ENCODE data around the gene WDR7. TPM values are rescaled to one million over a fixed set of nuclear protein-coding genes. Genes with fewer than 3 reads are reported as not detected.

Gene WDR7
- total RNA-seq (10 to 100 TPM; 32.9 to 42.7 TPM), polyA plus RNA-seq (1 to 10 TPM; 3.7 to 5.0 TPM)
- long read RNA-seq, donor 1 = 0 reads
- long read RNA-seq, donor 2 = 0 reads
- long read RNA-seq, donor 3 = 0 reads
- long read RNA-seq, donor 4 = 0 reads
- long read RNA-seq, donor 5 = 0 reads

DNA sequence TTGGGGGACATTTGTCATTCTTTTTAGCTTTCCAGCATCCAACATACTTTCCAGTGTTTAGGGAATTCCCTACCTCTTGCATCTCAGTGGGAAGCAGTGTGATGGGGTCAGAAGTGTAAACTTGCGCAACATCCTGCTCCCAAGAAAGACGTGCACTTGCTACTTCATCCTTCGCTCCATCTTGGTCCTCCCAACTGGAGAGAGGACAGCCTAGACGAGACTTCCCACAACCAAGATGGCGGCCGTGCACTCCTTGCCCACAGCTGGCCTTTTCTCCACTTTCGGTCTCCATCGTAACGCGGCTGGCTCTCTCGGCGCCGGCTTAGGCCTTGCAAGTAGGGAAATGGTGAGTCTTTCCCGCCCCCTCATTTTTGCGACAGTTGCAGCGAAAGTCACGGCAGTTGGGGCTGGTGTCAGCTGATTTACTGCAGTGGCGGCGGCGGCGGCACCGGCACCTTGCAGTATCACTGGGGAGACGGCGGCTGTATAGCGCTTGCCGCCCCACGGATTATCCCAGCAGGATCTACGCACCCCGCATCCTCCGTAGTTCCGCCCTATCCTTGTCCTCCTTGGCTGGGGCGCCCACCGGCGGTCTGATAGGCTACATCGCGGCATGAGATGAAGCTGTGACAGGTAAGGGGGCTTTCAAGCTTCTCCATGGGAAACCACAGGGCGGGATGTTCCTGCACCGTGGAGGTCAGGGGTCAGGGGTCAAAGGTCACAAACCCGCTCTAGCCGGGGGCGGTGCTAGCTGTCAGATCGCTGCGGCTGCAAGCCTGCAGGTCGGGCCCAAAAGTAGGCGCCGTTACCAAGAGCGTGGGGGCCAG lies at the start of gene WDR7:
Gene WDR7 (plus strand): TSS at position 416 of the 827 bp plus-strand sequence. CDS start 21,157 bp downstream, outside the sequence.
- peaks cover 0 to 2% (median 0%) of the 10 kb centered on the region in 4 donors for H3K36me3 ChIP-seq (ENCODE audit: control insufficient read depth in 4 of 4, insufficient read depth in 4 of 4, low read length in 4 of 4)
- H3K9me3 ChIP-seq (ENCODE audit: control insufficient read depth in 4 of 4, insufficient read depth in 3 of 4, low read length in 3 of 4) = no peaks in the 10 kb centered on the region
- peaks cover 0 to 9% (median 3%) of the 10 kb centered on the region in 5 donors for H3K4me1 ChIP-seq (ENCODE audit: control insufficient read depth in 5 of 5, insufficient read depth in 5 of 5, low read length in 5 of 5)
- H3K27me3 ChIP-seq (ENCODE audit: control insufficient read depth in 3 of 3, insufficient read depth in 3 of 3, low read length in 2 of 3) = no peaks in the 10 kb centered on the region
- peak within 1 kb of the TSS; percentile 86 for H3K4me3 ChIP-seq
- peak within 1 kb of the TSS; percentile 85 to 93 for H3K27ac ChIP-seq (ENCODE audit: low read depth in 1 of 2, low read length in 1 of 2)
- peak within 1 kb of the TSS; percentile 37 to 80 for H3K9ac ChIP-seq (ENCODE audit: insufficient read depth in 1 of 2, low read length in 2 of 2)
- TF ChIP-seq, protein P1, sequence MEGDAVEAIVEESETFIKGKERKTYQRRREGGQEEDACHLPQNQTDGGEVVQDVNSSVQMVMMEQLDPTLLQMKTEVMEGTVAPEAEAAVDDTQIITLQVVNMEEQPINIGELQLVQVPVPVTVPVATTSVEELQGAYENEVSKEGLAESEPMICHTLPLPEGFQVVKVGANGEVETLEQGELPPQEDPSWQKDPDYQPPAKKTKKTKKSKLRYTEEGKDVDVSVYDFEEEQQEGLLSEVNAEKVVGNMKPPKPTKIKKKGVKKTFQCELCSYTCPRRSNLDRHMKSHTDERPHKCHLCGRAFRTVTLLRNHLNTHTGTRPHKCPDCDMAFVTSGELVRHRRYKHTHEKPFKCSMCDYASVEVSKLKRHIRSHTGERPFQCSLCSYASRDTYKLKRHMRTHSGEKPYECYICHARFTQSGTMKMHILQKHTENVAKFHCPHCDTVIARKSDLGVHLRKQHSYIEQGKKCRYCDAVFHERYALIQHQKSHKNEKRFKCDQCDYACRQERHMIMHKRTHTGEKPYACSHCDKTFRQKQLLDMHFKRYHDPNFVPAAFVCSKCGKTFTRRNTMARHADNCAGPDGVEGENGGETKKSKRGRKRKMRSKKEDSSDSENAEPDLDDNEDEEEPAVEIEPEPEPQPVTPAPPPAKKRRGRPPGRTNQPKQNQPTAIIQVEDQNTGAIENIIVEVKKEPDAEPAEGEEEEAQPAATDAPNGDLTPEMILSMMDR (IDR thresholded peaks at IDR 0.05; ENCODE audit: control extremely low read depth, extremely low read depth) = no peak
- peak; percentile 99 for ATAC-seq (ENCODE audit: insufficient read depth, low FRiP score)
- WGBS, 2 donors = 0 to 1% methylated on average over 47 of the region's 47 CpGs
- DNase-seq = peak; percentile 97 to 98 (median 98)

DNA sequence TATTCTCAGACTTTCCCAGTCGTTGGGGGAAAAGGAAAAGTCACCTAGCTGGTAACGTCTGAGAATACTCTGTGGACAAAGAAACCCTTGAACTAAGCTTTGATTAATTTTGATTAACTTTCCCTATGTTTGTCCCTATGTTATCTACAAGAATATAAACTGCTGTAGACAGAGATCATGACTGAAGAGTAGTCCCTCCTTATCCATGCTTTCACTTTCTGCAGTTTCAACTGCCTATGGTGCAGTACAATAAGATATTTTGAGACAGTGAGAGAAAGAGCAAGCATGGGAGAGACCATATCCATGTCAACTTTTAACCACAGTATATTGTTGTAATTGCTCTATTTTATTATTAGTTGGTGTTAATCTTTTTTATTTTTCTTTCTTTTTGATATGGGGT lies 44.5 kb upstream of the WDR7 start:
- no peak for ATAC-seq (ENCODE audit: insufficient read depth, low FRiP score)
- WGBS, 2 donors = 95 to 96% methylated on average over 2 of the region's 2 CpGs
- Histone ChIP-seq H3K9me3 (ENCODE audit: control insufficient read depth in 4 of 4, insufficient read depth in 3 of 4, low read length in 3 of 4) (no peaks in the 10 kb centered on the region), H3K4me1 (ENCODE audit: control insufficient read depth in 5 of 5, insufficient read depth in 5 of 5, low read length in 5 of 5) (no peaks in the 10 kb centered on the region), H3K36me3 (ENCODE audit: control insufficient read depth in 4 of 4, insufficient read depth in 4 of 4, low read length in 4 of 4) (peaks cover 15 to 28% (median 19%) of the 10 kb centered on the region in 4 donors), H3K4me3 (no peak overlapping the region), H3K9ac (ENCODE audit: insufficient read depth in 1 of 2, low read length in 2 of 2) (no peak overlapping the region), H3K27ac (ENCODE audit: low read depth in 1 of 2, low read length in 1 of 2) (no peak overlapping the region), H3K27me3 (ENCODE audit: control insufficient read depth in 3 of 3, insufficient read depth in 3 of 3, low read length in 2 of 3) (no peaks in the 10 kb centered on the region)
- DNase-seq = no peak
- TF ChIP-seq, protein P1 (IDR thresholded peaks at IDR 0.05; ENCODE audit: control extremely low read depth, extremely low read depth) = no peak

DNA sequence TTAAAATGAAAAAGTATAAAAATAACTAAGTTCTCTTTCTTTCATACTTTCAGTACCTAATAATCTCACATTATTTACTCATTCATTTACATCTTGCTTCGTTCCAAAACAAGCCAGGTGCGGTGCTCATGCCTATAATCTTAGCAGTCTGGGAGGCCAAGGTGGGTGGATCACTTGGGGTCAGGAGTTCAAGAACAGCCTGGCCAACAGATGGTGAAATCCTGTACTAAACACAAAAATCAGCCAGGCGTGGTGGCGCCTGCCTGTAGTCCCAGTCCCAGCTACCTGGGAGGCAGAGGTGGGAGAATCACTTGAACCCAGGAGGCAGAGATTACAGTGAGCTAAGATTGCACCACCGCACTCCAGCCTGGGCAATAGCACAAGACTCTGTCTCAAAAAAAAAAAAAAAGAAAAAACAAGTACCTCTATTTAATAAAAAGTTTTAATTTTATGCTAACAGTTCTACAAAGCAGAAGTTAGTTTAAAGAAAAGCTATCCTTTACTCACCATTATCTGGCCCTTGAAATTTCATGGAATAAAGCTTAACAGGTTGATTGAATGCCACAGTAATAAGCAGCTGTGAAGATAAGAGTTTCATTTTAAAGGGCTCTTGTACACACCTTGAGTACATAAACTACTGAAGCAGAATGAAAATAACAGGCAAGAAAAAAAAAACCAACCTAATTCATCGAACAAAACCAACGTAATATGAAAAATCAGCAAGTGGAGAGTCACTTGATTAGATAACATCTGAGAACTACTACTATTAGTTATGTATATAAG lies 35.2 kb upstream of the WDR7 start:
- WGBS, 2 donors = 63 to 81% methylated on average over 7 of the region's 7 CpGs
- Histone ChIP-seq H3K36me3 (ENCODE audit: control insufficient read depth in 4 of 4, insufficient read depth in 4 of 4, low read length in 4 of 4) (peaks cover 18 to 32% (median 25%) of the 10 kb centered on the region in 4 donors), H3K27ac (ENCODE audit: low read depth in 1 of 2, low read length in 1 of 2) (no peak overlapping the region)

More for the DNA sequence above, 35.2 kb upstream of the WDR7 start:
- peak in 1 of 3 donors; percentile 13 for DNase-seq
- TF ChIP-seq, protein P1 (IDR thresholded peaks at IDR 0.05; ENCODE audit: control extremely low read depth, extremely low read depth) = no peak
- Histone ChIP-seq H3K9me3 (ENCODE audit: control insufficient read depth in 4 of 4, insufficient read depth in 3 of 4, low read length in 3 of 4) (no peaks in the 10 kb centered on the region), H3K9ac (ENCODE audit: insufficient read depth in 1 of 2, low read length in 2 of 2) (no peak overlapping the region), H3K4me3 (no peak overlapping the region), H3K27me3 (ENCODE audit: control insufficient read depth in 3 of 3, insufficient read depth in 3 of 3, low read length in 2 of 3) (no peaks in the 10 kb centered on the region), H3K4me1 (ENCODE audit: control insufficient read depth in 5 of 5, insufficient read depth in 5 of 5, low read length in 5 of 5) (no peaks in the 10 kb centered on the region)
- peak; percentile 34 for ATAC-seq (ENCODE audit: insufficient read depth, low FRiP score)

Measured in lung (tissue), 16 donors.